Testis (tissue), 3 donors: ENCODE results near the gene ST6GAL2. TPM values are rescaled to one million over a fixed set of nuclear protein-coding genes. Genes with fewer than 3 reads are reported as not detected.

Source experiments
- DNase-seq: peaks from one replicate; pipeline ENCODE4 v3.0.0-alpha.2; 2019
- H3K27ac ChIP-seq, 2 donors: fragments of 200-600 bp; sonication (generic); one replicate each; pipeline ENCODE4 v1.5.1; 2019
- H3K27me3 ChIP-seq: fragments of 200-600 bp; sonication (generic); one replicate; pipeline ENCODE4 v1.5.1; 2019
- H3K36me3 ChIP-seq: fragments of 200-600 bp; sonication (generic); one replicate; pipeline ENCODE4 v1.5.1; 2017; ENCODE audit warnings: low read depth; ENCODE audit errors: missing control alignments
- H3K4me1 ChIP-seq: fragments of 200-600 bp; sonication (generic); one replicate; pipeline ENCODE4 v1.5.1; 2019
- H3K4me3 ChIP-seq, 2 donors: fragments of 200-600 bp; sonication (generic); one replicate each; pipeline ENCODE4 v1.5.1; 2017 to 2019
- H3K9me3 ChIP-seq: fragments of 200-600 bp; sonication (generic); one replicate; pipeline ENCODE4 v1.5.1; 2017
- POLR2A ChIP-seq: fragments of 450-650 bp; IDR thresholded peaks from one replicate; pipeline ENCODE4 v1.6.1; 2017; ENCODE audit warnings: antibody characterized with exemption, mild to moderate bottlenecking, moderate library complexity
- WGBS, 2 donors: methylation state at CpG; one replicate each; pipeline ENCODE4 v1.1.5; 2018; 5-methylcytosine and 5-hydroxymethylcytosine counted together
- intact Hi-C: fragments of 100-400 bp; cut with DNase I; formaldehyde crosslinking; loops from one replicate; pipeline ENCODE4 v1.15.1; 2023; ENCODE audit warnings: low total_unique reads
- polyA plus RNA-seq: library from polyadenylated mRNA; stranded (reverse); fragments of 350-450 nt; fragmentation: Illumina TruSeq; extraction: RNeasy Lipid Tissue Mini Kit (QIAGEN cat#74804); gene quantifications from one replicate; pipeline ENCODE4 v1.2.3, GENCODE V29; 2014; ENCODE audit warnings: low read depth, low replicate concordance; ENCODE audit not compliant: insufficient read depth
- total RNA-seq, 2 donors: library from RNA; depleted of rRNA; stranded (reverse); fragments of >200 nt; gene quantifications; one replicate each; pipeline ENCODE4 v1.2.3, GENCODE V29; 2016
- TF ChIP-seq, protein P1 (sequence below), 3 experiments: fragments of 450-650 bp in 2 of 3; fragments of 200-600 bp in 1 of 3; sonication (generic) in 1 of 3; IDR thresholded peaks; one replicate each; pipeline ENCODE4 v1.5.1; 2016 to 2019; ENCODE audit warnings: antibody characterized with exemption in 3 of 3, mild to moderate bottlenecking in 2 of 3, moderate library complexity in 1 of 3

The ST6GAL2 gene
- total and polyA plus RNA-seq, 3 donors from 2014 or later = 14.3 to 95.6 (median 83.8) TPM

DNA sequence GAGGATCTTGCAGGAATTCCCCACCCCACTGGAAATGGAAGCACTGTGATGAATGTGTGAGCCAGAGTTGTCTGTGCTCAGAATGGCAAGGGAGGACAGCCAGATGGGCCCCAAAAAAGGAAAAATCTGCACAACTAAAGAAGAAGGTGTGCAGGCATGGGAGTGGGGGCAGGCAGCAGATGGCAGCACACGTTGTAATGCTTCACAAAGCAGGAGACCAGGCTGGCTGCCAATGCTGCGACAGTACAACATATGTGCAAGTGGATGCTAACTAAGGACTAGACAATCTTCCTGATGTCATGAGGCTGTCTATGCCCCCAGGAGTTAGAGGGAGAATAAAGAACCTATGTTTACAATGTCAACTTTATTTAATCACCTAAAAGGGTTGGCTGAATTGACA is 27.2 kb downstream of the ST6GAL2 start:
- no peak overlapping the region for H3K27ac ChIP-seq
- intact Hi-C loops = no loop called here
- no peaks in the 10 kb centered on the region for H3K27me3 ChIP-seq
- no peaks in the 10 kb centered on the region for H3K9me3 ChIP-seq
- H3K36me3 ChIP-seq = no peaks in the 10 kb centered on the region
- no peak for TF ChIP-seq POLR2A
- TF ChIP-seq, protein P1, sequence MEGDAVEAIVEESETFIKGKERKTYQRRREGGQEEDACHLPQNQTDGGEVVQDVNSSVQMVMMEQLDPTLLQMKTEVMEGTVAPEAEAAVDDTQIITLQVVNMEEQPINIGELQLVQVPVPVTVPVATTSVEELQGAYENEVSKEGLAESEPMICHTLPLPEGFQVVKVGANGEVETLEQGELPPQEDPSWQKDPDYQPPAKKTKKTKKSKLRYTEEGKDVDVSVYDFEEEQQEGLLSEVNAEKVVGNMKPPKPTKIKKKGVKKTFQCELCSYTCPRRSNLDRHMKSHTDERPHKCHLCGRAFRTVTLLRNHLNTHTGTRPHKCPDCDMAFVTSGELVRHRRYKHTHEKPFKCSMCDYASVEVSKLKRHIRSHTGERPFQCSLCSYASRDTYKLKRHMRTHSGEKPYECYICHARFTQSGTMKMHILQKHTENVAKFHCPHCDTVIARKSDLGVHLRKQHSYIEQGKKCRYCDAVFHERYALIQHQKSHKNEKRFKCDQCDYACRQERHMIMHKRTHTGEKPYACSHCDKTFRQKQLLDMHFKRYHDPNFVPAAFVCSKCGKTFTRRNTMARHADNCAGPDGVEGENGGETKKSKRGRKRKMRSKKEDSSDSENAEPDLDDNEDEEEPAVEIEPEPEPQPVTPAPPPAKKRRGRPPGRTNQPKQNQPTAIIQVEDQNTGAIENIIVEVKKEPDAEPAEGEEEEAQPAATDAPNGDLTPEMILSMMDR (IDR thresholded peaks at IDR 0.05) = no peak
- WGBS, 2 donors = 92 to 97% methylated on average over 2 of the region's 2 CpGs
- no peaks in the 10 kb centered on the region for H3K4me1 ChIP-seq
- H3K4me3 ChIP-seq = no peak overlapping the region
- no peak for DNase-seq

DNA sequence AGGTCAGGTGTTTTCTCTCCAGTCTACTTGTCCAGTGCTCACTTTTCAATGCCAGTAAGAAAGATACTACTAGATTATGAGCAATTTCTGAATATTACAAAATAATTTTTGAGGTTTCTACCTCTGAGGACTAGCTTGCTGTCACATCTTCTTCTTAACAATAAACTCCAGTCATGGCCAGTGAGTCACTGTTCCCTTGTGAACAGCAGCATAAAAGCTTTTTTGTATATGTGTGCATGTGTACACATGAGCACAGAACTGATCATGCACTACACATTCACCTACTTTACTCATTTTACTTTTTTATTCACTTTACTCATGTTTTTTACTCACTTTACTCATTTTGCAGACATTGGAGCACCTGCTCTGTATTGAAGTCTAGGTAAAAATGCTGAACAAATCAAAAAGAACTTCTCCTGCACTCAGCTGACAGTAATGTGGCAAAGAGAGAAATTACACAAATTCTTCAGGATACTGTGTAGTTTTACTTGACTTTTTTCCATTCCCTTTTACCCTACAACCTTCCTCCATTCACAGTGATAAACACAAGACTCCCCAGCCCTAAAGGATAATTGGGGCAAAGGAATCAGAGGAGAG is 28.0 kb downstream of the ST6GAL2 start:
- TF ChIP-seq POLR2A = no peak
- TF ChIP-seq, protein P1 (IDR thresholded peaks at IDR 0.05) = no peak
- H3K9me3 ChIP-seq = no peaks in the 10 kb centered on the region
- intact Hi-C loops = no loop called here

DNA sequence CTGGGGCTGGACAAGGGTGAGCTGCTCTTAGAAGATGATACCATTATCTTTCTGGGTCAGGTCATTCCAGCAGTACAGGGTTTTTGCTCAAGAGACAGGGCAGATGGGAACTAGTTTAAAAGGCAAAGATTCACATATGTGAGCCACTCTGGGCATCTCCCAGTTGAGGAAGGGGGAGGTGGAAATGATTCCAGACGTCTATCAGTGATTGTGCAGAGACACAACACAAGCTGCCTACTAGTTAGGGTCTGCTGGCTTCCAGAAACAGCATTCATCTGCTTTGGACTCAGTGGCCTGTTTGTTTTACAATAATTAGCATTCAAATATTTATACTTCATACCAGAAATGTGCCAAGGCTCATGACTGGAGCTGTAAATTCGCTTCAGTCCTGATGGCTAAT is 32.3 kb downstream of the ST6GAL2 start:
- DNase-seq = no peak

More for the DNA sequence above, 28.0 kb downstream of the ST6GAL2 start:
- no peak overlapping the region for H3K27ac ChIP-seq
- no peak for DNase-seq
- no peaks in the 10 kb centered on the region for H3K36me3 ChIP-seq
- no peak overlapping the region for H3K4me3 ChIP-seq
- no peaks in the 10 kb centered on the region for H3K27me3 ChIP-seq
- H3K4me1 ChIP-seq = no peaks in the 10 kb centered on the region

DNA sequence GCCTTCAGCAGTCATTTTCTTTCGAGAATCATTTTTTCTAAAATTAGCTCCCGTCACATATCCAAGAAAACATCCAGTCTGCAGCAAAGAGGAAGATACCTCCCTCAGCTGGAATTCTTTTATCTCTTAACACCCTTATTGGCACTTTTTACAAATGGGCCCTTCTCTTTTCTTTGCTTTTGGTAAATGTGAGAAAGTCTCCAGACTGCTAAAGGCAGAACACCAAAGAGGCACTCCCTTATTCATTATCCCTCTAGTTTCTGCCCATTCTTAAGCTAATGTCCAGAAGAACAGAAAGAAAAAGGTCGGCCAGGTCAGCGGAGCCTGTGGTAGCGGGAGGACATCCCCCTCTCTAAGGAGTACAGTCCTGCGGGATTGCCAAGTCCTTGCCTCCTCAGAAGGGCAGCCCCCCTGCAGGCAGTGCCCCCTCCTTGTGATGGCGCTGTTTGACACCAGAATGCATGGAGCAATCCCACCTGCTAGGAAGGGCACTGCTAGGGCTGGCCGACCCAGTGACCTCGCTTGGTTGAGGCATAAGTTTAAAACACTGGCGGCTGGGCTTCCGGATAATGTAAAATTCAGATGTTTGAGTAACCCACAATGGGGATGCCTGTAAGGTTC is 34.0 kb downstream of the ST6GAL2 start:
- H3K36me3 ChIP-seq = no peaks in the 10 kb centered on the region
- H3K27me3 ChIP-seq = no peaks in the 10 kb centered on the region
- no peak for TF ChIP-seq POLR2A
- TF ChIP-seq, protein P1 (IDR thresholded peaks at IDR 0.05) = no peak
- H3K9me3 ChIP-seq = no peaks in the 10 kb centered on the region
- no peak for DNase-seq
- no peak overlapping the region for H3K27ac ChIP-seq
- H3K4me1 ChIP-seq = peaks cover 22% of the 10 kb centered on the region
- 77 to 79% methylated on average over 11 of the region's 11 CpGs for WGBS, 2 donors
- no peak overlapping the region for H3K4me3 ChIP-seq
- intact Hi-C loops = no loop called here

More for the DNA sequence above, 32.3 kb downstream of the ST6GAL2 start:
- Histone ChIP-seq H3K9me3 (no peaks in the 10 kb centered on the region), H3K36me3 (no peaks in the 10 kb centered on the region), H3K4me3 (no peak overlapping the region), H3K27ac (no peak overlapping the region), H3K27me3 (no peaks in the 10 kb centered on the region), H3K4me1 (peaks cover 14% of the 10 kb centered on the region)
- 75 to 77% methylated on average over 2 of the region's 2 CpGs for WGBS, 2 donors
- TF ChIP-seq, protein P1 (IDR thresholded peaks at IDR 0.05) = no peak
- TF ChIP-seq POLR2A = no peak
- intact Hi-C loops = no loop called here
